ENCODE measurements around the gene NPAS2. TPM values are rescaled to one million over a fixed set of nuclear protein-coding genes. Genes with fewer than 3 reads are reported as not detected.

The NPAS2 gene
- total RNA-seq, 1 experiment from 2014 or later, result 20.4 TPM

GRCh38 chr2:100974712-100975520 lies 155.0 kb downstream of the NPAS2 start (continued):
- no peak for TF ChIP-seq MAX (IDR thresholded peaks at IDR 0.05)
- no peak for TF ChIP-seq ZBTB33 (IDR thresholded peaks at IDR 0.05; ENCODE audit: extremely low read depth, insufficient replicate concordance, low read length)
- no peak for TF ChIP-seq EZH2phosphoT487 (IDR thresholded peaks at IDR 0.05; ENCODE audit: borderline replicate concordance)
- TF ChIP-seq ATF3 (IDR thresholded peaks at IDR 0.05), result no peak
- TF ChIP-seq SP1 (IDR thresholded peaks at IDR 0.05; ENCODE audit: low read depth), result no peak
- no peak for TF ChIP-seq POLR2A (IDR thresholded peaks at IDR 0.05; ENCODE audit: borderline replicate concordance, extremely low read depth, insufficient read depth, insufficient read length)
- TF ChIP-seq POLR2AphosphoS5 (IDR thresholded peaks at IDR 0.05; ENCODE audit: low read depth, low read length), result no peak

- Histone ChIP-seq H3K36me3 (ENCODE audit: control insufficient read depth in 1 of 2, insufficient read depth in 2 of 2, low read length in 2 of 2) (no peaks in the 10 kb centered on the region; a peak in 1 of 4 replicates), H3K4me3 (replicated peaks in 1 of 2; ENCODE audit: low read depth in 1 of 2, low read length in 2 of 2) (no peak overlapping the region), H3K9me2 (ENCODE audit: insufficient read depth) (no peaks in the 10 kb centered on the region), H3K9ac (ENCODE audit: low read length) (no peak overlapping the region), H2AFZ (ENCODE audit: low read depth, low read length, poor library complexity, severe bottlenecking) (no peak overlapping the region), H4K20me1 (ENCODE audit: insufficient read depth) (no peaks in the 10 kb centered on the region), H3K27me3 (ENCODE audit: insufficient read depth, low read length) (no peaks in the 10 kb centered on the region), H3K79me2 (ENCODE audit: insufficient read depth, low read length) (no peaks in the 10 kb centered on the region), H3K9me3 (ENCODE audit: control insufficient read depth in 1 of 2, insufficient read depth in 1 of 2, low read depth in 1 of 2, low read length in 2 of 2) (no peaks in the 10 kb centered on the region), H3K27ac (ENCODE audit: low read depth, low read length) (no peak overlapping the region), H3K4me1 (ENCODE audit: control insufficient read depth in 1 of 2, insufficient read depth in 2 of 2, low read length in 2 of 2) (peaks cover 0 to under 1% of the 10 kb centered on the region in 2 experiments; a peak in 3 of 4 replicates), H3K4me2 (ENCODE audit: low read length) (no peak overlapping the region)
- no peak for TF ChIP-seq ELF1 (IDR thresholded peaks at IDR 0.05; ENCODE audit: borderline replicate concordance, low read depth)
- no peak for TF ChIP-seq CBX3 (IDR thresholded peaks at IDR 0.05; ENCODE audit: low read depth)
- TF ChIP-seq FOSL1 (IDR thresholded peaks at IDR 0.05; ENCODE audit: low read depth), result no peak
- TF ChIP-seq RAD21 (IDR thresholded peaks at IDR 0.05; ENCODE audit: low read depth), result no peak
- TF ChIP-seq ZFX (IDR thresholded peaks at IDR 0.05), result no peak
- TF ChIP-seq ATF3 (IDR thresholded peaks at IDR 0.05), result no peak
- TF ChIP-seq POLR2A (IDR thresholded peaks at IDR 0.05; ENCODE audit: borderline replicate concordance, extremely low read depth, insufficient read depth, insufficient read length), result no peak
- DNase-seq (ENCODE audit: low read depth, low spot score) (no peak), ATAC-seq (no peak)
- ChIA-PET POLR2A (no interaction called here), RAD21 (ENCODE audit: low non-redundant PET in 1 of 2, low total read pairs in 2 of 2, uncharacterized antibody in 2 of 2, unreplicated experiment in 2 of 2) (no interaction called here), CTCF (no interaction called here)
- intact Hi-C loops (cut with micrococcal nuclease), result no loop called here
- BruUV-seq (replicated peaks), result no TSS peak
Observed at GRCh38 chr2:100975521-100975785, 155.5 kb downstream of the NPAS2 start.

Measured in HCT116 (cell line).